ENCODE data around the gene MAP2K2.

DNA sequence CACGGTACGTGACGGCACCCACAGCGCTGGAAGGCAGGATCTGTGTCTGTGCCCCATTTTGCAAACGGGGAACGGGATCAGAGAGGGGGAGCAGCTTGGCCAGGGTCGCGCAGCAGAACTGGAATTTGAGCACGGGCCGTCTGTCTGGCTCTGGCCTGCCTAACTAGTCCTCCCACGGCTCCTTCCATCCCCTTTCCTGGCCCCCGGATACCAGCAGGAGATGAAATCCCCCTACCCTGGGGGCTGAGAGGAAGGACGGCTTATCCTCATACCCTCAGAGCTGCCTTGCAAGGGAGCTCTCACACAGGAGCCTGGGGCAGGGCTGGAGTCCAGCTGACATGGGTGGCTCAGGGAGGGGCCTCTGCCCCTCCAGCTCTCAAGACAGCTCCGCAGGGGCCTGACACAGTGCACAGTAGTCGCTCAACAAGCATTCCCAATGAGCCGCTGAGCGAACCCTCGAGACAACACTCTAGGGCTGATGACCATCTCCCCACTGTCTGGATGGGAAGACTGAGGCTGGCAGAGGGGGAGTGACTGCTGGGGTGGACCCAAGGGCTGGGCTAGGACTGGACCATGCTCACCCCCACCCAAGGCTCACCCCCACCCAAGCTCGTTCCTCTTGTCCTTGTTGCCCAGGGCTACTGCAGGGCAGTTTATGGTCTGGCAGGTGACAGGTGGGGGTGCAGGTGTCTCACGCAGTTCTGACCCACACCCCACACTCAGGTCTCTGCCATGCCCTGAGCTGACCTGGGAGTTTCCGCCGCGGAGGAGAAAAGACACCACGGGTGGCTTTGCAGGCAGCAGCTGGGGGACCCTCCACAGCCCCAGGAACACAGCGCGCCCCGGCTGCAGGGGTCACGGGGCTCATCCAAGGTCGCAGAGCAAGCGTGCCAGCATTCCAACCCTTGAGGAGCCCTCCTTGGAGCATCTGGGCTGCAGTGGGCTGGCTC, 61.2 kb downstream of the MAP2K2 start:
- TF ChIP-seq, protein P1, sequence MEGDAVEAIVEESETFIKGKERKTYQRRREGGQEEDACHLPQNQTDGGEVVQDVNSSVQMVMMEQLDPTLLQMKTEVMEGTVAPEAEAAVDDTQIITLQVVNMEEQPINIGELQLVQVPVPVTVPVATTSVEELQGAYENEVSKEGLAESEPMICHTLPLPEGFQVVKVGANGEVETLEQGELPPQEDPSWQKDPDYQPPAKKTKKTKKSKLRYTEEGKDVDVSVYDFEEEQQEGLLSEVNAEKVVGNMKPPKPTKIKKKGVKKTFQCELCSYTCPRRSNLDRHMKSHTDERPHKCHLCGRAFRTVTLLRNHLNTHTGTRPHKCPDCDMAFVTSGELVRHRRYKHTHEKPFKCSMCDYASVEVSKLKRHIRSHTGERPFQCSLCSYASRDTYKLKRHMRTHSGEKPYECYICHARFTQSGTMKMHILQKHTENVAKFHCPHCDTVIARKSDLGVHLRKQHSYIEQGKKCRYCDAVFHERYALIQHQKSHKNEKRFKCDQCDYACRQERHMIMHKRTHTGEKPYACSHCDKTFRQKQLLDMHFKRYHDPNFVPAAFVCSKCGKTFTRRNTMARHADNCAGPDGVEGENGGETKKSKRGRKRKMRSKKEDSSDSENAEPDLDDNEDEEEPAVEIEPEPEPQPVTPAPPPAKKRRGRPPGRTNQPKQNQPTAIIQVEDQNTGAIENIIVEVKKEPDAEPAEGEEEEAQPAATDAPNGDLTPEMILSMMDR (IDR thresholded peaks at IDR 0.05), result no peak
- no peak for TF ChIP-seq EZH2 (IDR thresholded peaks at IDR 0.05; ENCODE audit: borderline replicate concordance, insufficient read depth, low read depth, low read length, poor library complexity, severe bottlenecking)

All from B cell (primary cell).